HG03575 (cell line): ENCODE results near the gene RAB3GAP1.

Experiments
- ATAC-seq: cut with Tn5 transposase; IDR thresholded peaks from one replicate; pipeline ENCODE4 v1.9.1; 2021; ENCODE audit not compliant: unreplicated experiment, insufficient number of reproducible peaks, low FRiP score; ENCODE audit errors: extremely low read depth

RAB3GAP1 gene

GRCh38 chr2:135151615-135152014 lies 99.5 kb downstream of the RAB3GAP1 start:
- ATAC-seq: no peak

- ATAC-seq: no peak
Measured at GRCh38 chr2:135152361-135152760, 100.3 kb downstream of the RAB3GAP1 start.

GRCh38 chr2:135154962-135155361 lies 102.9 kb downstream of the RAB3GAP1 start:
- ATAC-seq: no peak

GRCh38 chr2:135157856-135158255 lies 105.8 kb downstream of the RAB3GAP1 start:
- ATAC-seq: no peak

GRCh38 chr2:135159191-135159590 lies 107.1 kb downstream of the RAB3GAP1 start:
- ATAC-seq: no peak

GRCh38 chr2:135162377-135162776 lies 110.3 kb downstream of the RAB3GAP1 start:
- no peak for ATAC-seq

- ATAC-seq: no peak
Measured at GRCh38 chr2:135162786-135163185, 110.7 kb downstream of the RAB3GAP1 start.

GRCh38 chr2:135163306-135163705 lies 111.2 kb downstream of the RAB3GAP1 start:
- no peak for ATAC-seq

- no peak for ATAC-seq
Measured at GRCh38 chr2:135163901-135164300, 111.8 kb downstream of the RAB3GAP1 start.

GRCh38 chr2:135164431-135164830 lies 112.3 kb downstream of the RAB3GAP1 start:
- ATAC-seq: no peak

GRCh38 chr2:135167273-135167672 lies 115.2 kb downstream of the RAB3GAP1 start:
- no peak for ATAC-seq

GRCh38 chr2:135168204-135168856 lies 116.2 kb downstream of the RAB3GAP1 start:
- no peak for ATAC-seq

- no peak for ATAC-seq
Measured at GRCh38 chr2:135169900-135170753, 118.0 kb downstream of the RAB3GAP1 start.

GRCh38 chr2:135174049-135174809 lies 122.1 kb downstream of the RAB3GAP1 start:
- no peak for ATAC-seq

GRCh38 chr2:135174810-135175093 lies 122.7 kb downstream of the RAB3GAP1 start:
- no peak for ATAC-seq

GRCh38 chr2:135175177-135175576 lies 123.1 kb downstream of the RAB3GAP1 start:
- no peak for ATAC-seq

- ATAC-seq: no peak
Measured at GRCh38 chr2:135179689-135180088, 127.6 kb downstream of the RAB3GAP1 start.

GRCh38 chr2:135182190-135182589 lies 130.1 kb downstream of the RAB3GAP1 start:
- ATAC-seq: no peak

GRCh38 chr2:135182601-135183000 lies 130.5 kb downstream of the RAB3GAP1 start:
- no peak for ATAC-seq

- no peak for ATAC-seq
Measured at GRCh38 chr2:135183822-135184221, 131.7 kb downstream of the RAB3GAP1 start.
